Measurements from ENCODE around the gene CACNB4.

Gene CACNB4

GRCh38 chr2:152126664-152127063, 27.8 kb upstream of the CACNB4 start:
- H2AFZ ChIP-seq (ENCODE audit: insufficient read depth, low read length, poor library complexity) = no peak overlapping the region
- no peak overlapping the region for H4K12ac ChIP-seq (ENCODE audit: low read depth, low read length)
- no peaks in the 10 kb centered on the region for H3K79me2 ChIP-seq (ENCODE audit: control insufficient read depth, insufficient read depth, low read length, poor library complexity)
- H3K4me3 ChIP-seq (ENCODE audit: low read depth, low read length) = no peak overlapping the region
- no peaks in the 10 kb centered on the region for H3K27me3 ChIP-seq (ENCODE audit: insufficient read depth, low read length)
- H2BK120ac ChIP-seq (ENCODE audit: insufficient read depth, low read length, poor library complexity) = no peak overlapping the region
- no peaks in the 10 kb centered on the region for H3K79me1 ChIP-seq (ENCODE audit: low read length)
- H3K36me3 ChIP-seq (ENCODE audit: control insufficient read depth in 1 of 2, insufficient read depth in 2 of 2, low read length in 2 of 2) = peaks cover 9 to 10% of the 10 kb centered on the region in 2 experiments
- no peaks in the 10 kb centered on the region for H3K4me1 ChIP-seq (ENCODE audit: control insufficient read depth in 1 of 2, insufficient read depth in 2 of 2, low read length in 2 of 2)
- no peak overlapping the region for H2BK5ac ChIP-seq (ENCODE audit: low read depth, low read length, poor library complexity)
- no peak overlapping the region for H2BK12ac ChIP-seq (ENCODE audit: low read length)
- H3K4ac ChIP-seq (ENCODE audit: low read depth, low read length) = no peak overlapping the region
- H3K4me2 ChIP-seq (ENCODE audit: low read length) = no peak overlapping the region
- H4K91ac ChIP-seq (ENCODE audit: low read depth, low read length) = no peak overlapping the region
- no peak for DNase-seq
- no peak overlapping the region for H3K27ac ChIP-seq (ENCODE audit: low read depth, low read length)
- no peak overlapping the region for H3K18ac ChIP-seq (ENCODE audit: low read length)
- H3K9ac ChIP-seq (ENCODE audit: low read length) = no peak overlapping the region
- H2AK5ac ChIP-seq (ENCODE audit: low read length) = no peak overlapping the region
- no CpG with 5 or more reads among the region's 4 CpGs for WGBS (ENCODE audit: extremely low coverage, insufficient coverage, insufficient read length)
- no peak overlapping the region for H4K8ac ChIP-seq (ENCODE audit: low read depth, low read length)
- no peaks in the 10 kb centered on the region for H3K9me3 ChIP-seq (ENCODE audit: insufficient read depth, low read depth, low read length)
- H3K14ac ChIP-seq (ENCODE audit: low read length) = no peak overlapping the region
- no peak overlapping the region for H3K23ac ChIP-seq (ENCODE audit: low read length)

DNA sequence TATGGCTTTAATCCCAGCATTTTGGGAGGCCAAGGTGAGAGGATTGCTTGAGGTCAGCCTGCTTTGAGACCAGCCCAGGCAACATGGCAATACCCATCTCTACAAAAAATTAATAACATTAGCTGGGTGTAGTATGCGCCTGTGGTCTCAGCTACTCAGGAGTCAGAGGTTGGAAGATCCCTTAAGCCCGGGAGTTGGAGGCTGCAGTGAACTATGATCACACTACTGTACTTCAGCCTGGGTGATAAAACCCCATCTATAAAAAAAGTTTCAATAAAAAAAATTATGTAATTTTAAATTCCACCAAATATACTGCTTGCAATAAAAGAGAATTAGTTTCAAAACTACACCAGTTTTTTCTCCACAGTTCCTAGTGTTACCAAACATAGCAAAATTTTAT, 23.3 kb upstream of the CACNB4 start:
- Histone ChIP-seq H2AFZ (ENCODE audit: insufficient read depth, low read length, poor library complexity) (no peak overlapping the region), H2BK120ac (ENCODE audit: insufficient read depth, low read length, poor library complexity) (no peak overlapping the region), H3K4me1 (ENCODE audit: control insufficient read depth in 1 of 2, insufficient read depth in 2 of 2, low read length in 2 of 2) (no peaks in the 10 kb centered on the region), H3K4ac (ENCODE audit: low read depth, low read length) (no peak overlapping the region), H3K9ac (ENCODE audit: low read length) (no peak overlapping the region), H3K4me2 (ENCODE audit: low read length) (no peak overlapping the region), H2BK12ac (ENCODE audit: low read length) (no peak overlapping the region), H3K27me3 (ENCODE audit: insufficient read depth, low read length) (no peaks in the 10 kb centered on the region), H2BK5ac (ENCODE audit: low read depth, low read length, poor library complexity) (no peak overlapping the region), H3K14ac (ENCODE audit: low read length) (no peak overlapping the region), H2AK5ac (ENCODE audit: low read length) (no peak overlapping the region), H3K27ac (ENCODE audit: low read depth, low read length) (no peak overlapping the region), H4K8ac (ENCODE audit: low read depth, low read length) (no peak overlapping the region), H3K36me3 (ENCODE audit: control insufficient read depth in 1 of 2, insufficient read depth in 2 of 2, low read length in 2 of 2) (peaks cover 7 to 10% of the 10 kb centered on the region in 2 experiments), H3K18ac (ENCODE audit: low read length) (no peak overlapping the region), H3K79me2 (ENCODE audit: control insufficient read depth, insufficient read depth, low read length, poor library complexity) (no peaks in the 10 kb centered on the region), H3K79me1 (ENCODE audit: low read length) (no peaks in the 10 kb centered on the region), H3K23ac (ENCODE audit: low read length) (no peak overlapping the region), H4K91ac (ENCODE audit: low read depth, low read length) (no peak overlapping the region), H4K12ac (ENCODE audit: low read depth, low read length) (no peak overlapping the region), H3K9me3 (ENCODE audit: insufficient read depth, low read depth, low read length) (no peaks in the 10 kb centered on the region), H3K4me3 (ENCODE audit: low read depth, low read length) (no peak overlapping the region)
- DNase-seq = no peak
- WGBS (ENCODE audit: extremely low coverage, insufficient coverage, insufficient read length) = no CpG with 5 or more reads among the region's 2 CpGs

DNA sequence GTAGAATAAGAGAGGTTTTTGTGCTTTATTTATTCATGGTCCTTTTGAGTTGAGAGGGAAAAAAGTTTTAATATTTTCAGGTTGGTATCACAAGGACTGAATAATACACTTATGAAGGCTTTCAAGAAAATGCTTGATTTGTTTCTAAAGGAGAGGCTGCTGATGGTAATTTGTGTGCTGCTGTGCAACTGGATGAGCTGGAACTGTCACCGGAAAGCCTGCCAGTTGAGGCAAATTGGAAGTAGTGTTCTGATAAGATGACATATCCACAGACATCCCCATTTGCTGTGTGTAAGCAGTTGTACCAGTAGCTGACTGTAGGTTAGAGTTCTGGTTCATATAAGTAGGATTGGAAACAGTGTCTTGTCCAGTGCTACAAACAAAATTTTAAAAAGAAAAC, 21.6 kb upstream of the CACNB4 start:
- peaks cover 6 to 8% of the 10 kb centered on the region in 2 experiments for H3K36me3 ChIP-seq (ENCODE audit: control insufficient read depth in 1 of 2, insufficient read depth in 2 of 2, low read length in 2 of 2)
- DNase-seq = no peak
- no peak overlapping the region for H4K8ac ChIP-seq (ENCODE audit: low read depth, low read length)
- H3K9ac ChIP-seq (ENCODE audit: low read length) = no peak overlapping the region
- H3K14ac ChIP-seq (ENCODE audit: low read length) = no peak overlapping the region
- H3K18ac ChIP-seq (ENCODE audit: low read length) = no peak overlapping the region
- no peak overlapping the region for H3K27ac ChIP-seq (ENCODE audit: low read depth, low read length)
- no peak overlapping the region for H2AFZ ChIP-seq (ENCODE audit: insufficient read depth, low read length, poor library complexity)
- H2BK120ac ChIP-seq (ENCODE audit: insufficient read depth, low read length, poor library complexity) = no peak overlapping the region
- H4K12ac ChIP-seq (ENCODE audit: low read depth, low read length) = no peak overlapping the region
- no peaks in the 10 kb centered on the region for H3K79me1 ChIP-seq (ENCODE audit: low read length)
- no peak overlapping the region for H2BK12ac ChIP-seq (ENCODE audit: low read length)
- no CpG with 5 or more reads among the region's 1 CpG for WGBS (ENCODE audit: extremely low coverage, insufficient coverage, insufficient read length)
- H3K9me3 ChIP-seq (ENCODE audit: insufficient read depth, low read depth, low read length) = no peaks in the 10 kb centered on the region
- H3K23ac ChIP-seq (ENCODE audit: low read length) = peak overlapping the region; percentile 98
- no peaks in the 10 kb centered on the region for H3K4me1 ChIP-seq (ENCODE audit: control insufficient read depth in 1 of 2, insufficient read depth in 2 of 2, low read length in 2 of 2)
- no peaks in the 10 kb centered on the region for H3K79me2 ChIP-seq (ENCODE audit: control insufficient read depth, insufficient read depth, low read length, poor library complexity)
- no peak overlapping the region for H2AK5ac ChIP-seq (ENCODE audit: low read length)
- no peak overlapping the region for H2BK5ac ChIP-seq (ENCODE audit: low read depth, low read length, poor library complexity)
- H3K4me2 ChIP-seq (ENCODE audit: low read length) = no peak overlapping the region
- H4K91ac ChIP-seq (ENCODE audit: low read depth, low read length) = no peak overlapping the region
- H3K4ac ChIP-seq (ENCODE audit: low read depth, low read length) = no peak overlapping the region
- no peak overlapping the region for H3K4me3 ChIP-seq (ENCODE audit: low read depth, low read length)
- H3K27me3 ChIP-seq (ENCODE audit: insufficient read depth, low read length) = no peaks in the 10 kb centered on the region

GRCh38 chr2:152115952-152116351, 17.1 kb upstream of the CACNB4 start:
- Histone ChIP-seq H2BK12ac (ENCODE audit: low read length) (no peak overlapping the region), H3K4me2 (ENCODE audit: low read length) (no peak overlapping the region), H3K4me1 (ENCODE audit: control insufficient read depth in 1 of 2, insufficient read depth in 2 of 2, low read length in 2 of 2) (no peaks in the 10 kb centered on the region), H3K9me3 (ENCODE audit: insufficient read depth, low read depth, low read length) (no peaks in the 10 kb centered on the region), H3K79me2 (ENCODE audit: control insufficient read depth, insufficient read depth, low read length, poor library complexity) (no peaks in the 10 kb centered on the region), H3K4ac (ENCODE audit: low read depth, low read length) (no peak overlapping the region), H2AK5ac (ENCODE audit: low read length) (no peak overlapping the region), H3K23ac (ENCODE audit: low read length) (no peak overlapping the region), H3K36me3 (ENCODE audit: control insufficient read depth in 1 of 2, insufficient read depth in 2 of 2, low read length in 2 of 2) (peaks cover 0 to 2% of the 10 kb centered on the region in 2 experiments), H2BK5ac (ENCODE audit: low read depth, low read length, poor library complexity) (no peak overlapping the region), H2AFZ (ENCODE audit: insufficient read depth, low read length, poor library complexity) (no peak overlapping the region), H3K18ac (ENCODE audit: low read length) (no peak overlapping the region), H4K91ac (ENCODE audit: low read depth, low read length) (no peak overlapping the region), H4K8ac (ENCODE audit: low read depth, low read length) (no peak overlapping the region), H3K9ac (ENCODE audit: low read length) (no peak overlapping the region), H2BK120ac (ENCODE audit: insufficient read depth, low read length, poor library complexity) (no peak overlapping the region), H3K4me3 (ENCODE audit: low read depth, low read length) (no peak overlapping the region), H3K79me1 (ENCODE audit: low read length) (no peaks in the 10 kb centered on the region), H3K14ac (ENCODE audit: low read length) (no peak overlapping the region), H3K27me3 (ENCODE audit: insufficient read depth, low read length) (no peaks in the 10 kb centered on the region), H4K12ac (ENCODE audit: low read depth, low read length) (no peak overlapping the region), H3K27ac (ENCODE audit: low read depth, low read length) (no peak overlapping the region)
- WGBS (ENCODE audit: extremely low coverage, insufficient coverage, insufficient read length) = no CpG with 5 or more reads among the region's 3 CpGs
- no peak for DNase-seq
